ENCODE results near the gene POLR3G. TPM values are rescaled to one million over a fixed set of nuclear protein-coding genes. Genes with fewer than 3 reads are reported as not detected.
A peak's percentile ranks its signal among the peaks of the same experiment; 100 is the strongest.

The POLR3G gene
- total RNA-seq, 1 donor from 2014 or later = 5.4 TPM

DNA sequence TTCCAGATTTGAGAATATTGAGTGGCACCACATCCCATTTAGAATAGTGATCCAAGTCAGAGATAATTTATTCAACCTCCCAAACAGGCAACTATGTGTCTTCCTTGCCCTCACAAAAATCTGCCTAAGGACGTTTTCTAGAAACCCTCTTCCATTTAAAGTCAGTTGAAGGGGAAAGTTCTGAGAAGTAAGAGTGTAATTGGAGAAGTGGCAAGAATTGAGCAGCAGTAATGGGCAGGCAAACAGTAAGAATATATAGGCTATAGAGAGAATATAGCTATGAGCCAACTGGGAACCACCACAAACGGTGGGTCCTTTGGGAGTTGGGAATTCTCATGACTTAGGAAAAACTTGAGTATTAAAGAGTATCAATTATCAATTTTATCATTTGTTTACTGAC lies 34.0 kb upstream of the POLR3G start:
- H3K4me3 ChIP-seq = peak overlapping the region in 1 of 2 donors; percentile 33
- TF ChIP-seq POLR2AphosphoS5 (IDR thresholded peaks at IDR 0.05; ENCODE audit: insufficient read depth in 1 of 2, low read depth in 1 of 2) = no peak
- TF ChIP-seq, protein P1, sequence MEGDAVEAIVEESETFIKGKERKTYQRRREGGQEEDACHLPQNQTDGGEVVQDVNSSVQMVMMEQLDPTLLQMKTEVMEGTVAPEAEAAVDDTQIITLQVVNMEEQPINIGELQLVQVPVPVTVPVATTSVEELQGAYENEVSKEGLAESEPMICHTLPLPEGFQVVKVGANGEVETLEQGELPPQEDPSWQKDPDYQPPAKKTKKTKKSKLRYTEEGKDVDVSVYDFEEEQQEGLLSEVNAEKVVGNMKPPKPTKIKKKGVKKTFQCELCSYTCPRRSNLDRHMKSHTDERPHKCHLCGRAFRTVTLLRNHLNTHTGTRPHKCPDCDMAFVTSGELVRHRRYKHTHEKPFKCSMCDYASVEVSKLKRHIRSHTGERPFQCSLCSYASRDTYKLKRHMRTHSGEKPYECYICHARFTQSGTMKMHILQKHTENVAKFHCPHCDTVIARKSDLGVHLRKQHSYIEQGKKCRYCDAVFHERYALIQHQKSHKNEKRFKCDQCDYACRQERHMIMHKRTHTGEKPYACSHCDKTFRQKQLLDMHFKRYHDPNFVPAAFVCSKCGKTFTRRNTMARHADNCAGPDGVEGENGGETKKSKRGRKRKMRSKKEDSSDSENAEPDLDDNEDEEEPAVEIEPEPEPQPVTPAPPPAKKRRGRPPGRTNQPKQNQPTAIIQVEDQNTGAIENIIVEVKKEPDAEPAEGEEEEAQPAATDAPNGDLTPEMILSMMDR (IDR thresholded peaks at IDR 0.05) = no peak
- TF ChIP-seq POLR2A (IDR thresholded peaks at IDR 0.05) = no peak
- no peak overlapping the region for H3K27ac ChIP-seq
- H3K27me3 ChIP-seq = no peaks in the 10 kb centered on the region
- no peak for DNase-seq (ENCODE audit: extremely low spot score in 2 of 2)
- no peaks in the 10 kb centered on the region for H3K36me3 ChIP-seq
- H3K9me3 ChIP-seq = no peaks in the 10 kb centered on the region
- intact Hi-C loops (cut with DNase I) = loop anchor here (10.0 kb wide), 1 partner anchor 344 kb away; no protein-coding TSS in a partner anchor
- peaks cover 4% of the 10 kb centered on the region for H3K4me1 ChIP-seq

DNA sequence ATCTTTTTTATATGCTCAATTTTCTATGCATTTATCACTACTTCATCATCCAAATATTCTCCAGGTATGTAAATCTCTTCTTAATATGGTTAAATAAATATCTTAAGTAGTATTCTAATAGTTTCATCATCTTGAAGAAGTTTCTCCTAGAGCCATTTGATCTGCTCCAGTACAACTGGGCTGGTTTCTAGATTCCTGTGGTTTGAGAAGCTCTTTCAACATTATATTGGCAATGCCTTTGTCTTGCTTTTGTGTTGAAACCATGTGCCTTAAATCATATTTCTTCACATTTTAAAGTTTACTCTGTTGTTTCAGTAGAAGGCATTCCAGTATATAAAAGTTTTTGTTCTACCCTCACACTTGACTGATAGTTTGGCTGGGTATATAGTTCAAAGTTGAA lies 27.7 kb upstream of the POLR3G start:
- Histone ChIP-seq H3K4me1 (no peaks in the 10 kb centered on the region), H3K36me3 (no peaks in the 10 kb centered on the region), H3K4me3 (no peak overlapping the region), H3K27ac (no peak overlapping the region), H3K27me3 (no peaks in the 10 kb centered on the region), H3K9me3 (no peaks in the 10 kb centered on the region)
- no peak for DNase-seq (ENCODE audit: extremely low spot score in 2 of 2)
- TF ChIP-seq POLR2A (IDR thresholded peaks at IDR 0.05) (no peak), POLR2AphosphoS5 (IDR thresholded peaks at IDR 0.05; ENCODE audit: insufficient read depth in 1 of 2, low read depth in 1 of 2) (no peak)
- TF ChIP-seq, protein P1 (IDR thresholded peaks at IDR 0.05) = no peak
- intact Hi-C loops (cut with DNase I) = loop anchor here (10.0 kb wide), 1 partner anchor 338 kb away; no protein-coding TSS in a partner anchor

DNA sequence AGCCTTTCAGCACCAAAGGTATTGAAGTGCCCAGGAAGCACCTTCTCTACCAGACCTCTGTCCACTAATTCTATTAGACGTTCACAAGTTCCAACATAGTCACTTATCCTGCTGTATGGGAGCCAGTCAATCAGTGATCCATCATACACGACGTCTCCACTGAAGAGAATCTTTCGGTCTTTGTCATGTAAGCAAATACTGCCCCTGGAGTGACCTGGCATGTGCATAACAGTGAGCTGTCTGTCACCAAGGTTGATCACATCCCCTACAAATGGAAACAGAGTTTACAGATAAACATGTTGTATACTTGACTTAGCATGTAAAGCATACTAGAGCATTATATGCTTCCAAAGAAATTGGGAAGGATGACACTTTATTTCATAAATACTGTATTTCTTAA lies 13.4 kb upstream of the POLR3G start:
- H3K4me3 ChIP-seq = no peak overlapping the region
- H3K36me3 ChIP-seq = peaks cover 0 to 5% of the 10 kb centered on the region in 2 donors
- TF ChIP-seq, protein P1 (IDR thresholded peaks at IDR 0.05) = no peak
- TF ChIP-seq POLR2AphosphoS5 (IDR thresholded peaks at IDR 0.05; ENCODE audit: insufficient read depth in 1 of 2, low read depth in 1 of 2) (no peak), POLR2A (IDR thresholded peaks at IDR 0.05) (no peak)

DNA sequence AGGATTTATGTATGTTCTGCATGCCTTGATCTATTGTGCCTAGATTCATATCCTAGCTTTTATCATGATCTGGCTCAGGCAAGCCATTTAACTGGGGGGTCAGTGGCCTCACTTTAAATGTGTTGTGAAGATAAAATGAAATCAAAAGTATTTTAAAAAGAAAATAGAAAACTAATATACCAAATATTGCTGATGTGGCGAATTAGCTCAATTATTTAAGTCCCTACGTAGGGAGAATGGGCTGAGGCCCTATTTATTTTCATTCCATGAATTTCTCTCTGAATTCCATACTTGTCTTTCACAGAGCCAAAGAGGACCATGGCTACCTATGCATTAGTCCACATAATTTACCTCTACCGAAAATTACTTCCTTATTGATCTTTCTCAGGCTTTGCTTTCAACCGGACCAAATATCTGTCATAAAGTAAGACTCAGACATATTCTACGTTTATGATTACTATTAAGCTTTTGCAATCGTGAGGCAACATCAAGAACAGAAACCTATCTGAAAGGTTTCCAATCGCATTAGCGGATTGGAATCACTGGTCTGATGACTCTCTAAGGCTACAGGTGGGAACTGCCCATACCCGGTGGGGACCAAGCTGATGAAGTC lies 1.8 kb upstream of the POLR3G start:
- intact Hi-C loops (cut with DNase I) = loop anchor here (5.0 kb wide), 1 partner anchor 59 kb away; no protein-coding TSS in a partner anchor
- H3K9me3 ChIP-seq = no peaks in the 10 kb centered on the region
- no peak for DNase-seq (ENCODE audit: extremely low spot score in 2 of 2)
- H3K36me3 ChIP-seq = no peaks in the 10 kb centered on the region
- no peaks in the 10 kb centered on the region for H3K27me3 ChIP-seq
- TF ChIP-seq POLR2AphosphoS5 (IDR thresholded peaks at IDR 0.05; ENCODE audit: insufficient read depth in 1 of 2, low read depth in 1 of 2) (no peak), POLR2A (IDR thresholded peaks at IDR 0.05) (no peak)
- TF ChIP-seq, protein P1 (IDR thresholded peaks at IDR 0.05) = no peak
- peaks cover 19% of the 10 kb centered on the region for H3K4me1 ChIP-seq
- H3K4me3 ChIP-seq = peak overlapping the region; percentile 72 to 97
- no peak overlapping the region for H3K27ac ChIP-seq

More for the DNA sequence above, 13.4 kb upstream of the POLR3G start:
- no peak for DNase-seq (ENCODE audit: extremely low spot score in 2 of 2)
- Histone ChIP-seq H3K4me1 (no peaks in the 10 kb centered on the region), H3K9me3 (no peaks in the 10 kb centered on the region), H3K27me3 (no peaks in the 10 kb centered on the region), H3K27ac (no peak overlapping the region)
- intact Hi-C loops (cut with DNase I) = no loop called here

Measured in vagina (tissue), 2 donors.